ENCODE measurements around the gene FHOD3.

The FHOD3 gene

DNA sequence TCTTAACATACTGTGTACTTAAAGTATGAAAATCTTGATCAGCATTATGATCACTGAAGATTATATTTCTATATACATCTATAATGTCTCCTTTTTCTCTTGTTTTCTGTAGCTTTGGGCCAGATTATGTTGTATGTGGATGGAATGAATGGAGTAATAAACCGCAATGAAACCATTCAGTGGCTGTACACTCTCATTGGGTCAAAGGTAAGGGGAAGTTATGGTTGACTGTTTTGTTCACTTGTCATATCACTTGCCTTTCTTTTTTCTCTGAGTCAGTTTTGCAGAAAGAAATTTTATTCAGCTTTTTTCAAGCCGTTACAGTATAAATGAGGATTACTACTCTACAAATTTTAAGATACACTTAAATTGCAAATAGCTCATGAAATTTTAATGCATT is 278.8 kb downstream of the FHOD3 start:
- TF ChIP-seq POLR2AphosphoS5 (IDR thresholded peaks at IDR 0.05; ENCODE audit: low read depth) (no peak), REST (IDR thresholded peaks at IDR 0.05; ENCODE audit: insufficient replicate concordance, low read depth) (no peak), SPI1 (IDR thresholded peaks at IDR 0.05; ENCODE audit: borderline replicate concordance, low read depth) (no peak), GABPA (IDR thresholded peaks at IDR 0.05; ENCODE audit: low read depth) (no peak)
- TF ChIP-seq, protein P1, sequence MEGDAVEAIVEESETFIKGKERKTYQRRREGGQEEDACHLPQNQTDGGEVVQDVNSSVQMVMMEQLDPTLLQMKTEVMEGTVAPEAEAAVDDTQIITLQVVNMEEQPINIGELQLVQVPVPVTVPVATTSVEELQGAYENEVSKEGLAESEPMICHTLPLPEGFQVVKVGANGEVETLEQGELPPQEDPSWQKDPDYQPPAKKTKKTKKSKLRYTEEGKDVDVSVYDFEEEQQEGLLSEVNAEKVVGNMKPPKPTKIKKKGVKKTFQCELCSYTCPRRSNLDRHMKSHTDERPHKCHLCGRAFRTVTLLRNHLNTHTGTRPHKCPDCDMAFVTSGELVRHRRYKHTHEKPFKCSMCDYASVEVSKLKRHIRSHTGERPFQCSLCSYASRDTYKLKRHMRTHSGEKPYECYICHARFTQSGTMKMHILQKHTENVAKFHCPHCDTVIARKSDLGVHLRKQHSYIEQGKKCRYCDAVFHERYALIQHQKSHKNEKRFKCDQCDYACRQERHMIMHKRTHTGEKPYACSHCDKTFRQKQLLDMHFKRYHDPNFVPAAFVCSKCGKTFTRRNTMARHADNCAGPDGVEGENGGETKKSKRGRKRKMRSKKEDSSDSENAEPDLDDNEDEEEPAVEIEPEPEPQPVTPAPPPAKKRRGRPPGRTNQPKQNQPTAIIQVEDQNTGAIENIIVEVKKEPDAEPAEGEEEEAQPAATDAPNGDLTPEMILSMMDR (IDR thresholded peaks at IDR 0.05; ENCODE audit: insufficient read depth, low read length): no peak
- H3K4me3 ChIP-seq (replicated peaks; ENCODE audit: insufficient read depth, low read length): no peak overlapping the region
- no peak overlapping the region for H3K27ac ChIP-seq (replicated peaks)
- no peaks in the 10 kb centered on the region for H3K27me3 ChIP-seq (ENCODE audit: insufficient read depth, poor library complexity, severe bottlenecking)
- no peak for DNase-seq (ENCODE audit: low read depth in 1 of 2, low spot score in 1 of 2)

- DNase-seq (ENCODE audit: low read depth in 1 of 2, low spot score in 1 of 2): no peak
- Histone ChIP-seq H3K27ac (replicated peaks) (no peak overlapping the region), H3K4me3 (replicated peaks; ENCODE audit: insufficient read depth, low read length) (no peak overlapping the region), H3K27me3 (ENCODE audit: insufficient read depth, poor library complexity, severe bottlenecking) (no peaks in the 10 kb centered on the region)
- TF ChIP-seq POLR2AphosphoS5 (IDR thresholded peaks at IDR 0.05; ENCODE audit: low read depth) (no peak), REST (IDR thresholded peaks at IDR 0.05; ENCODE audit: insufficient replicate concordance, low read depth) (no peak), SPI1 (IDR thresholded peaks at IDR 0.05; ENCODE audit: borderline replicate concordance, low read depth) (no peak)
Measured at GRCh38 chr18:36578871-36579710, 281.6 kb downstream of the FHOD3 start.

DNA sequence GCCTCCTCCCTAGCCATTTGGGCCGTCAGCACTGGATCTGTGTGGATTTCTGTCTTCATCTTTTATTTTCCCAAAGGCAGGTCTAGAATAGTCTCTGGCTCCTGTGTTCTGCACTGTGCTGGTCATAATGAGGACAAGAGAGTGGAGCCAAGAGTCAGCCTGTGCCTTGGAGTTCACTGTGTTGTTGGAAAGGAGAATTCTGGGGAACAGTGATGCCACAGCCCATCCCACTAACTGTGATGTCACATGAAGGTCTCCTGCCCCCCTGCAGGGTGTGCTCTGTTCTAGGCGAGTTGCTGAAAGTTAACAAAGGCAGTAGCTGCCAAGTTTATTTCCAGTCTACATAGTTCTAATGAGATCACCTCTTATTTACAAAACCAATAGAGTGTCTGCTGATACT is 282.8 kb downstream of the FHOD3 start:
- H3K27ac ChIP-seq (replicated peaks): no peak overlapping the region
- TF ChIP-seq REST (IDR thresholded peaks at IDR 0.05; ENCODE audit: insufficient replicate concordance, low read depth) (no peak), SPI1 (IDR thresholded peaks at IDR 0.05; ENCODE audit: borderline replicate concordance, low read depth) (no peak), GABPA (IDR thresholded peaks at IDR 0.05; ENCODE audit: low read depth) (no peak), POLR2AphosphoS5 (IDR thresholded peaks at IDR 0.05; ENCODE audit: low read depth) (no peak)
- TF ChIP-seq, protein P1 (IDR thresholded peaks at IDR 0.05; ENCODE audit: insufficient read depth, low read length): no peak
- no peak for DNase-seq (ENCODE audit: low read depth in 1 of 2, low spot score in 1 of 2)
- H3K27me3 ChIP-seq (ENCODE audit: insufficient read depth, poor library complexity, severe bottlenecking): no peaks in the 10 kb centered on the region
- no peak overlapping the region for H3K4me3 ChIP-seq (replicated peaks; ENCODE audit: insufficient read depth, low read length)
